ENCODE measurements around the gene SMYD3. TPM values are rescaled to one million over a fixed set of nuclear protein-coding genes. Genes with fewer than 3 reads are reported as not detected.
"Not testable (repeated sequence)": the region's sequence is repeated elsewhere in the genome, so short reads cannot be mapped to it uniquely, and the experiment has no call there.

The SMYD3 gene
- total RNA-seq, 4 donors from 2014 or later: 12.0 to 15.0 (median 13.2) TPM

- peak overlapping the region in 1 of 4 donors; percentile 64 for H3K27ac ChIP-seq (replicated peaks in 1 of 4)
- H3K9me3 ChIP-seq: no peaks in the 10 kb centered on the region
Measured at GRCh38 chr1:245952383-245953026, 554.6 kb downstream of the SMYD3 start.

GRCh38 chr1:245948786-245949185, 558.3 kb downstream of the SMYD3 start:
- H3K9me3 ChIP-seq: peaks cover 0 to 5% (median 0%) of the 10 kb centered on the region in 4 donors
- H3K4me3 ChIP-seq: no peak overlapping the region
- H3K36me3 ChIP-seq: no peaks in the 10 kb centered on the region
- WGBS: 92% methylated on average over 4 of the region's 7 CpGs
- no peak overlapping the region for H3K27ac ChIP-seq (replicated peaks in 1 of 4)
- no peaks in the 10 kb centered on the region for H3K27me3 ChIP-seq
- intact Hi-C loops (cut with DNase I): no loop called here
- no peak for TF ChIP-seq POLR2A (IDR thresholded peaks at IDR 0.05; ENCODE audit: low read depth)
- TF ChIP-seq POLR2AphosphoS5 (IDR thresholded peaks at IDR 0.05): no peak
- TF ChIP-seq CTCF (IDR thresholded peaks at IDR 0.05): no peak
- no peak for TF ChIP-seq EP300 (IDR thresholded peaks at IDR 0.05)
- peaks cover 0 to 25% (median 23%) of the 10 kb centered on the region in 4 donors for H3K4me1 ChIP-seq
- DNase-seq (ENCODE audit: extremely low spot score): no peak

More at GRCh38 chr1:245952383-245953026, 554.6 kb downstream of the SMYD3 start:
- peaks cover 0 to 18% (median 18%) of the 10 kb centered on the region in 4 donors for H3K4me1 ChIP-seq
- intact Hi-C loops (cut with DNase I): no loop called here
- TF ChIP-seq POLR2AphosphoS5 (IDR thresholded peaks at IDR 0.05): no peak
- no peak for TF ChIP-seq EP300 (IDR thresholded peaks at IDR 0.05)
- TF ChIP-seq POLR2A (IDR thresholded peaks at IDR 0.05; ENCODE audit: low read depth): no peak
- no peak for TF ChIP-seq CTCF (IDR thresholded peaks at IDR 0.05)
- no peaks in the 10 kb centered on the region for H3K27me3 ChIP-seq
- WGBS: 94% methylated on average over 7 of the region's 7 CpGs
- H3K4me3 ChIP-seq: no peak overlapping the region
- no peaks in the 10 kb centered on the region for H3K36me3 ChIP-seq
- DNase-seq (ENCODE audit: extremely low spot score): no peak

GRCh38 chr1:245946905-245947304, 560.2 kb downstream of the SMYD3 start:
- Histone ChIP-seq H3K36me3 (no peaks in the 10 kb centered on the region), H3K27me3 (no peaks in the 10 kb centered on the region), H3K4me1 (peaks cover 0 to 14% (median 13%) of the 10 kb centered on the region in 4 donors), H3K27ac (replicated peaks in 1 of 4) (peak overlapping the region; percentile 32 to 60 (median 57)), H3K9me3 (peaks cover 0 to 5% (median 0%) of the 10 kb centered on the region in 4 donors), H3K4me3 (peak overlapping the region; percentile 15 to 42 (median 32))
- intact Hi-C loops (cut with DNase I): no loop called here
- no peak for DNase-seq (ENCODE audit: extremely low spot score)
- WGBS: 34% methylated on average over 10 of the region's 10 CpGs
- TF ChIP-seq POLR2A (IDR thresholded peaks at IDR 0.05; ENCODE audit: low read depth) (no peak), POLR2AphosphoS5 (IDR thresholded peaks at IDR 0.05) (peak; percentile 44 to 49)

GRCh38 chr1:245945136-245945535, 561.9 kb downstream of the SMYD3 start:
- 100% methylated on average over 1 of the region's 1 CpG for WGBS
- intact Hi-C loops (cut with DNase I): not testable (repeated sequence)

GRCh38 chr1:245942856-245943255, 564.2 kb downstream of the SMYD3 start:
- WGBS: 93% methylated on average over 3 of the region's 3 CpGs
- H3K4me1 ChIP-seq: peaks cover 0 to 14% (median 13%) of the 10 kb centered on the region in 4 donors
- no peaks in the 10 kb centered on the region for H3K36me3 ChIP-seq
- no peak overlapping the region for H3K27ac ChIP-seq (replicated peaks in 1 of 4)
- peaks cover 0 to 5% (median 0%) of the 10 kb centered on the region in 4 donors for H3K9me3 ChIP-seq
- no peak overlapping the region for H3K4me3 ChIP-seq
- no peak for TF ChIP-seq CTCF (IDR thresholded peaks at IDR 0.05)
- TF ChIP-seq POLR2AphosphoS5 (IDR thresholded peaks at IDR 0.05): no peak
- TF ChIP-seq POLR2A (IDR thresholded peaks at IDR 0.05; ENCODE audit: low read depth): no peak
- TF ChIP-seq EP300 (IDR thresholded peaks at IDR 0.05): no peak
- H3K27me3 ChIP-seq: no peaks in the 10 kb centered on the region
- intact Hi-C loops (cut with DNase I): no loop called here
- DNase-seq (ENCODE audit: extremely low spot score): no peak

More at GRCh38 chr1:245945136-245945535, 561.9 kb downstream of the SMYD3 start:
- DNase-seq (ENCODE audit: extremely low spot score); H3K27ac ChIP-seq (replicated peaks in 1 of 4); H3K36me3 ChIP-seq; H3K27me3 ChIP-seq; H3K4me3 ChIP-seq; H3K9me3 ChIP-seq: not testable (repeated sequence)
- peaks cover 0 to 14% (median 13%) of the 10 kb centered on the region in 4 donors for H3K4me1 ChIP-seq

GRCh38 chr1:245941771-245942170, 565.3 kb downstream of the SMYD3 start:
- H3K4me1 ChIP-seq; DNase-seq (ENCODE audit: extremely low spot score); intact Hi-C loops (cut with DNase I); H3K27ac ChIP-seq (replicated peaks in 1 of 4); H3K9me3 ChIP-seq; H3K27me3 ChIP-seq; H3K36me3 ChIP-seq; H3K4me3 ChIP-seq: not testable (repeated sequence)
- WGBS: 90% methylated on average over 1 of the region's 1 CpG
